Large intestine (tissue), 12 donors: ENCODE results near the gene KRTAP13-3. TPM values are rescaled to one million over a fixed set of nuclear protein-coding genes. Genes with fewer than 3 reads are reported as not detected.
A peak's percentile ranks its signal among the peaks of the same experiment; 100 is the strongest.

Experiments used
- DNase-seq, 2 donors: peaks; one replicate each; pipeline versions ENCODE4 v3.0.0 to v3.0.0-alpha.2; 2013
- H3K27ac ChIP-seq: one replicate; pipeline ENCODE4 v1.5.1; 2013; ENCODE audit warnings: low read length
- H3K27me3 ChIP-seq: 2 replicates; pipeline ENCODE4 v1.6.1; 2013; ENCODE audit warnings: low read length; ENCODE audit not compliant: control insufficient read depth, insufficient read depth
- H3K36me3 ChIP-seq: 2 replicates; pipeline ENCODE4 v1.6.1; 2013; ENCODE audit warnings: low read length; ENCODE audit not compliant: control insufficient read depth, insufficient read depth
- H3K4me1 ChIP-seq: one replicate; pipeline ENCODE4 v1.6.1; 2013; ENCODE audit warnings: low read length; ENCODE audit not compliant: control insufficient read depth, insufficient read depth
- H3K4me3 ChIP-seq: one replicate; pipeline ENCODE4 v1.5.1; 2013; ENCODE audit warnings: low read length
- H3K9me3 ChIP-seq: one replicate; pipeline ENCODE4 v1.6.1; 2013; ENCODE audit warnings: mild to moderate bottlenecking, low read depth, low read length, moderate library complexity; ENCODE audit not compliant: control insufficient read depth
- WGBS: methylation state at CpG from one replicate; pipeline ENCODE4 v1.1.5; 2013; ENCODE audit warnings: low lambda C conversion rate; ENCODE audit not compliant: insufficient coverage; 5-methylcytosine and 5-hydroxymethylcytosine counted together
- long read RNA-seq, 11 donors: transcript quantifications; one replicate each; lab custom pipeline, GENCODE V29; 2026
- polyA plus RNA-seq: library from polyadenylated mRNA; unstranded; fragments of 120-200 nt; gene quantifications from one replicate; pipeline ENCODE4 v1.2.1, GENCODE V29; 2013

KRTAP13-3 gene, protein sequence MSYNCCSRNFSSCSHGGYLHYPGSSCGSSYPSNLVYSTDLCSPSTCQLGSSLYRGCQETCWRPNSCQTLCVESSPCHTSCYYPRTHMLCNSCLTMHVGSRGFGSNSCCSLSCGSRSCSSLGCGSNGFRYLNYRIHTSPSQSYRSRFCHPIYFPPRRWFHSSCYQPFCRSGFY
- polyA plus RNA-seq = not detected
- long read RNA-seq, donor 1 = 0 reads
- long read RNA-seq, donor 2 = 0 reads
- long read RNA-seq, donor 3 = 0 reads
- long read RNA-seq, donor 4 = 0 reads
- long read RNA-seq, donor 5 = 0 reads
- long read RNA-seq, donor 6 = 0 reads
- long read RNA-seq, donor 7 = 0 reads
- long read RNA-seq, donor 8 = 0 reads
- long read RNA-seq, donor 9 = 0 reads
- long read RNA-seq, donor 10 = 0 reads
- long read RNA-seq, donor 11 = 0 reads

DNA sequence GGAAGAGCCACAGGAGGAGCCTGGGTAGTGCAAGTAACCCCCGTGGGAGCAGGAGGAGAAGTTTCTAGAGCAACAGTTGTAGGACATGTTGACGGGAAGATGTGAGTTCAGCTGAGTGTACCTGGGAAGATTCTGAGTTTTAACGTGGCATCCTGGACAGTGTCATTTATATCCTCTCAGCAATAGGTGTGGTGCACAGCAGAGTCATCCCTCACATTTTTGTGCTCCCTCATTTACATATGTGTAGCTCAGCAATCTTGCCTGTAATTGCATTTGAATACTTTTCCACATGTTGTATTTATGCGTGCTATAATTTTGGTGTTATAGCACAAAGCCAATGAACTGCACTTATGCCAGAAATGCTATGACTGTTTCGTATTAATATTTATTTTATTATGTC is at the start of gene KRTAP13-3:
KRTAP13-3 (minus strand) TSS at position 101 of the 400 bp plus-strand sequence; CDS start at position 87, 14 bp downstream.
- no peak for DNase-seq
- H3K27me3 ChIP-seq = no peaks in the 10 kb centered on the region
- H3K4me1 ChIP-seq = no peaks in the 10 kb centered on the region
- no peaks in the 10 kb centered on the region for H3K9me3 ChIP-seq
- H3K36me3 ChIP-seq = no peaks in the 10 kb centered on the region
- WGBS = 100% methylated on average over 1 of the region's 5 CpGs
- H3K27ac ChIP-seq = no peak within 1 kb of the TSS
- H3K4me3 ChIP-seq = no peak within 1 kb of the TSS

DNA sequence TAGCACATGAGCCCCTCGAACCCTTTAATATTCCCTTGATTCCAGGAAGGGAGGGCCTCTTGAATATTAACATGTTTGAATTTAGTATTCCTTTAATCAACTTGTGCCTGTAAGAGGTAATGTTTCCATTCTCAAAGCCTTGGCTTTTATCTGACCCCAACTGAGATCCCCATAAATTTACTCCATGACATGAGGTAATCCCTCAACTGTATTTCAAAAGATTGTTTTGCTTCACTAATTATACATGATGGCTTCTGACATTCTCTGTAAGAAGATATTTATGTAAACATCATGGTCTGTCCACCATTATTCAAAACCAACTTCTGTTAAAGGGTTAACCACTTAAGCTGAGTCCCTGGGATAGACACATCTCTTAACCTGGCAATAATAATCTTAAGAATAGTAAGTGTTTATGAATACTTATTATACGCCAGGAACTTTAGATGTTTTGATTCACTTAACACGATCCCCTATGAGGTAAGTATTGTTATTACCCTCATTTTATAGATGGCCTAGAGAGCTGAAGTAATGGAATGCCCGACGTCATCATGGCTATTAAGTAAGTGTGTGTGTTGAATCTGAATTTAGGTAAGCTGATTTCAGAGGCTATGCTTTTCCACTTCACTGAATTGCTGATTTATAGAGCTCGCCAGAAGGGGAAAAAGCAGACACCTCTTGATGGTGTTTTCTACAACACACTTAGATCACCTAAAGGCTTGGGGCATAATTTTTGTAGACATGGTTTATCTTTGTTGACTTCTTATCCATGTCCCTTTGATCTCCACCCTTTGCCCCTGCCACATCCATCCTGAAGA is 43.4 kb upstream of the KRTAP13-3 start:
- H3K27me3 ChIP-seq = no peaks in the 10 kb centered on the region
- 100% methylated on average over 1 of the region's 6 CpGs for WGBS

DNA sequence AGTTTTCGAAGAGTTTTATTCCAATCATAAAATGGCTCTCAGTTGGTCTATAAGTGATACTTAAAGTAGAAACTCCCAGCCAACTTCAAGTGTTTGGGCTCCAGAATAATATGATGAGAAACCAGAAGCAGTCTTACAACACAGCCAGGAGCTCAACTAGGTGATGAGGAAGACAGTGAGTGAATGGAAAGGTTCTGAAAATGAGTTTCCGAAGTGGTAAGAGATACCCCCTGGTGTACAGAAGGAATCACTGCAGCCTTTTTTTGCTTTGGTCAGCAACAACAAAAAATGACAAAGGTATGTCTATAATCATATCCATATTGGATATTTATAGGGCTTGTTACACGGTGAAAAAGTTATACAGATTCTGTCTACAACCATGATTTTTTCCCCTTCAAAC is 38.0 kb upstream of the KRTAP13-3 start:
- Histone ChIP-seq H3K9me3 (peaks cover 4% of the 10 kb centered on the region), H3K36me3 (no peaks in the 10 kb centered on the region), H3K4me3 (no peak overlapping the region), H3K27ac (no peak overlapping the region), H3K4me1 (no peaks in the 10 kb centered on the region), H3K27me3 (no peaks in the 10 kb centered on the region)
- WGBS = 0% methylated on average over 1 of the region's 3 CpGs
- no peak for DNase-seq

More for the DNA sequence above, 43.4 kb upstream of the KRTAP13-3 start:
- H3K27ac ChIP-seq = no peak overlapping the region
- H3K4me1 ChIP-seq = no peaks in the 10 kb centered on the region
- no peaks in the 10 kb centered on the region for H3K9me3 ChIP-seq
- no peak overlapping the region for H3K4me3 ChIP-seq
- H3K36me3 ChIP-seq = no peaks in the 10 kb centered on the region
- DNase-seq = no peak

DNA sequence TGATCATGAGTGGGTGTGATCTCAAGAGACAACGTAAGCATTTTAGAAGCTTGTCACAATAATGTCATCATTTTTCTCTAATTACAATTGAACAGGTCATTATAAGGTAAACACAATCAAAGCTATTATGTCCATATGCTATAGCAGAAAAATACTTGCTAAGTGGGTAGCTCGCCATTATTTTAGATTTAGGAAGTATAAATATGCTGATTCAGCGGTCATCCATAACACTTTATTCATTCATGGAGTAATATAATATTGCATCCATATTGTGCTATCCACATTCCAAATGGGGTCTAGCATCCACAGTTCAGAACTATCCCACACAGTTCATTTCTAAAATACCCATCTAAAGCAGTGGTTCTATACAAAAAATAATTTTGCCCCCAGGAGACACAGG is 22.8 kb upstream of the KRTAP13-3 start:
- H3K27me3 ChIP-seq = no peaks in the 10 kb centered on the region
- no peaks in the 10 kb centered on the region for H3K9me3 ChIP-seq
- no peak overlapping the region for H3K27ac ChIP-seq
- WGBS = 100% methylated on average over 1 of the region's 3 CpGs
- no peak overlapping the region for H3K4me3 ChIP-seq
- H3K4me1 ChIP-seq = no peaks in the 10 kb centered on the region
- DNase-seq = no peak
- H3K36me3 ChIP-seq = no peaks in the 10 kb centered on the region

DNA sequence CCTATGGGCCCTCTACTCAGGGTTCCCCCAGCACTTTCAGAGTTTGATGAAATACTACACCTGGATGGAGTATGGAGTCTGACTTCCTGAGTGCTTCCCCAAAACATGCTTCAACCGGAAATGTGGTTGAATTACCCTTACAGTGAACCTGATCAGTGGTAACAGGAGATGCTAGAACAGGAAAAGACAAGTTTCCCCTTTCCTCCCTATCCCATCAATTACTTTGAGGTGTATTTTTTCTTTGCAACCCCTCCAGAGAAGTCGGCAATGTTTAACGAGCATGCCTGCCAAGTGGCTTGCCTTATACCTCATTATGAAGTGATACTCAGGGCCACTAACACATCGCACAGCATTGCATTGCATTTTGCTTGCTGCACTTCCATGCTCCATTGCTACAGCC is 21.3 kb upstream of the KRTAP13-3 start:
- Histone ChIP-seq H3K27me3 (no peaks in the 10 kb centered on the region), H3K4me1 (no peaks in the 10 kb centered on the region), H3K4me3 (no peak overlapping the region), H3K36me3 (no peaks in the 10 kb centered on the region), H3K27ac (no peak overlapping the region), H3K9me3 (no peaks in the 10 kb centered on the region)
- no peak for DNase-seq
- no CpG with 5 or more reads among the region's 4 CpGs for WGBS

DNA sequence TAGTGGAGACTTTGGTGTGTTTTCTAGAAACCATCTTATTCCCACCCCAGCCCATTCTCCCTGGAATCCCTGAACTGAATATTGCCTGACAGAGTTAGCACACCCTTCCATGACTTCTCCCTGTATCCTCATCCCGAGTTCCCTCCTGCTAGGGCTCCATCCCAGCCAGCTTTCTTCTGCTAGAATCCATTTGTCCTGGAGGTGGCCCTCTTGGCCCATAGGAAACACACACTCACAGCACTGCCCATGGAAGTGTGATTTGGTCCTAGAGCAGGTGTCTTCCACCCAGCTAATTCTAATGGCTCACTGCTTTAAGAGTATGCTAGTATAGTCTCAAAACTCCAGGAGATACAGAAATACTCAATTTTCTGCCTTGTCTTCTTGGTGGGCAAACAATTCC is 18.5 kb upstream of the KRTAP13-3 start:
- no peaks in the 10 kb centered on the region for H3K4me1 ChIP-seq
- no peak for DNase-seq
- no peak overlapping the region for H3K27ac ChIP-seq
- H3K27me3 ChIP-seq = no peaks in the 10 kb centered on the region
- H3K4me3 ChIP-seq = no peak overlapping the region
- H3K9me3 ChIP-seq = no peaks in the 10 kb centered on the region
- H3K36me3 ChIP-seq = no peaks in the 10 kb centered on the region
- no CpG with 5 or more reads among the region's 1 CpG for WGBS

DNA sequence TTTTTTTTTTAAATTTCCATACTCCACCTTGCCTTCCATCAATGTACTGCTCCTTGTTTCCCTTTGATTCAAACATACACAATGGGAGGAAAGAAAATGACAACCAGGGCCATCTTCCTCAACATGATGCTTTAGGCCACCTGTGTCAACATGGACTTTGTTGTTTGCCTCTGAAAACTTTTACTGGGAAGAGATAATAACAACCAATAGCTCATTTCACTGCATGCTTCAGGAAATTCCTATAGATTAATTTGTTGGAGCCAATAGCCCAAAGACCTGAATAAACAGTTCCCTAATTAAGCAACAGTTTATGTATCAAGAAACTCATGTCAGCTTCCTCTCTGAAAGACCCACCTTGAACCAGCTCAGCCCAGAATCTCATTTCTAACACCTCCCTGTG is 17.5 kb upstream of the KRTAP13-3 start:
- Histone ChIP-seq H3K27ac (no peak overlapping the region), H3K9me3 (no peaks in the 10 kb centered on the region), H3K4me3 (no peak overlapping the region), H3K36me3 (no peaks in the 10 kb centered on the region), H3K4me1 (no peaks in the 10 kb centered on the region), H3K27me3 (no peaks in the 10 kb centered on the region)
- DNase-seq = no peak

DNA sequence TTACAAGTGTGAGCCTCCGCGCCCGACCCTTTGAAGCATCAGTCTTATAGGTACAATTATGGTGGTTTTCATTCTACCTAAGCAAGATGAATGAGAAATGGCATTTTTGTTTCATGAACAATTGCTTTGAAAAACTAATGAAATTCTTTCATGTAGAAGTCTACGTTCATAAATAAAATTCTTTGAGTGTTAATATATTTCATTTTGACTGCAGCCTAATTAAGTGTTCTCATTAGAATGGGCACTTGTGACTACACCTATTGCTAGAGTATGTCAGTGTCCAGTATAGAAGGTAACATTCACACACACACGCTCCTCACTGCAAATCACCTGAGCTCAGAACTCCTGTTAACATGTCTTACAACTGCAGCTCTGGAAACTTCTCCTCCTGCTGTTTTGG is 14.2 kb upstream of the KRTAP13-3 start, which contains the start of gene KRTAP15-1:
KRTAP15-1 (plus strand) TSS at position 301 of the 400 bp plus-strand sequence; CDS start at position 354, 53 bp downstream.
- H3K27ac ChIP-seq = no peak within 1 kb of the TSS
- no peaks in the 10 kb centered on the region for H3K4me1 ChIP-seq
- WGBS = no CpG with 5 or more reads among the region's 5 CpGs
- no peaks in the 10 kb centered on the region for H3K36me3 ChIP-seq
- no peaks in the 10 kb centered on the region for H3K27me3 ChIP-seq
- H3K9me3 ChIP-seq = no peaks in the 10 kb centered on the region
- no peak within 1 kb of the TSS for H3K4me3 ChIP-seq
- no peak for DNase-seq

DNA sequence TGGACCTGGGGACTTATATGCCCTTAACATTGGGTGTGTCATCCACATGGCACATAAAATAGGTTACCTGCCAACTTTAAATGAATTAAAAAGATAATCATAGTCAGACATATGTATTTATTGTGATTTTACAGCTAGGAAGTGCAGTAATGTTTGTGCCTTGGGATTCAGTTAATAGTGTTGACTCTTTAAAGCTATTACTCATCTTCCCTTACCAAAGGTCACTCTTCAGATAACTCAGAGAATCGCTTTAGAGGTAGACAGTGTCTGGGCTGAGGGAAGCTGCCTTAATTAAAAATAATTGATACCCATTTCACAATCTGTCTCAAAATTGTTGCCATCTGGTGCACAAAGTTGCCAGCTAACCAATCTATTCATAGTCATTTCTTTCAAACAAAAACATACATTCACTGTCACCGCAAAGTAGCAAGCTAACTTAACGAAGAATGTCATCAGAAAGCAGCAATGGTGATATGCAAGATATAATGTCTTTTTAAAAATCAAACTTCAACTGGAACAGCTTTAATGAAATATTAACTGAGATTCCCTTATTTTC is 11.4 kb upstream of the KRTAP13-3 start:
- no CpG with 5 or more reads among the region's 3 CpGs for WGBS
- no peaks in the 10 kb centered on the region for H3K27me3 ChIP-seq
- H3K36me3 ChIP-seq = no peaks in the 10 kb centered on the region
- H3K27ac ChIP-seq = peak overlapping the region; percentile 19
- no peak overlapping the region for H3K4me3 ChIP-seq
- no peaks in the 10 kb centered on the region for H3K4me1 ChIP-seq
- no peaks in the 10 kb centered on the region for H3K9me3 ChIP-seq
- DNase-seq = no peak

DNA sequence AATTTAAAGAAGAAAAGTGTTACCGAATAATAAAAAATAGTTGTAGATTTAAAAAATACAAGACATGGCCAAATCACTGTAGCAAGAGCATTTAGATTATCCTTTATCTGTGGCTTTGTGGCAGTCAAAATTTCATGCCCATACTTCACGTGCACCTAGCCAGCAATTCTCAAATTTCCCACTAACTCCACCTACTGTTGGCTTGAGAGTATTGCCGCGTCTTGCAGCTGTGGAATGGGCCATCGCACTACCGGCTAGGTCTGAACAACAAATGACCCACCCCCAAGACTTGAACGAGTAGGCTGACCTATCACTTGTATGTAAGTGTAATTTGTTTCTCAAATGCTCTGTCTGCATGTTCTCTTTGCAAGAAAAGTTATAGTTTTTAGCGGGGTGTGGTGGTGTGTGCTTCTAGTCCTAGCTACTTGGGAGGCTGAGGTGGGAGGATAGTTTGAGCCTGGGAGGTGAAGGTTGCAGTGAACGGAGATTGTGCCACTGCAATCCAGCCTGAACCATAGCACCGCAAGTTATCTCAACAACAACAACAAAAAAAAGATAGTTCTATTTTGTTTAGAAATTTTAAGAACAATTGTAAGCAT is 8.4 kb upstream of the KRTAP13-3 start:
- 69% methylated on average over 2 of the region's 10 CpGs for WGBS
- no peaks in the 10 kb centered on the region for H3K27me3 ChIP-seq
- no peak overlapping the region for H3K27ac ChIP-seq
- H3K4me3 ChIP-seq = no peak overlapping the region
- DNase-seq = no peak
- H3K4me1 ChIP-seq = no peaks in the 10 kb centered on the region
- H3K36me3 ChIP-seq = no peaks in the 10 kb centered on the region
- H3K9me3 ChIP-seq = no peaks in the 10 kb centered on the region
